Muscle layer of colon (tissue), 2 donors: ENCODE data around the gene DLGAP3.

Experiments
- H3K27ac ChIP-seq: one replicate; pipeline ENCODE4 v1.7.0; 2013; ENCODE audit warnings: low read depth, mild to moderate bottlenecking, low read length, moderate library complexity
- H3K27me3 ChIP-seq, 2 donors: one replicate each; pipeline ENCODE4 v1.7.0; 2013; ENCODE audit warnings: low read length in 2 of 2, mild to moderate bottlenecking in 2 of 2; ENCODE audit not compliant: insufficient read depth in 2 of 2, control insufficient read depth in 1 of 2
- H3K36me3 ChIP-seq: one replicate; pipeline ENCODE4 v1.7.0; 2013; ENCODE audit warnings: mild to moderate bottlenecking, low read length; ENCODE audit not compliant: insufficient read depth
- H3K4me1 ChIP-seq: one replicate; pipeline ENCODE4 v1.7.0; 2013; ENCODE audit warnings: mild to moderate bottlenecking, low read length; ENCODE audit not compliant: insufficient read depth
- H3K4me3 ChIP-seq, 2 donors: one replicate each; pipeline ENCODE4 v1.7.0; 2013; ENCODE audit warnings: low read length in 2 of 2, low read depth in 1 of 2, mild to moderate bottlenecking in 1 of 2, moderate library complexity in 1 of 2
- H3K9ac ChIP-seq: one replicate; pipeline ENCODE4 v1.7.0; 2013; ENCODE audit warnings: low read length
- H3K9me3 ChIP-seq: one replicate; pipeline ENCODE4 v1.7.0; 2013; ENCODE audit warnings: mild to moderate bottlenecking, low read length
- donor health status: abdominal sarcoma.
- donor health status: Adenocarcinoma of cecum.

DLGAP3 gene

GRCh38 chr1:34914958-34915357 lies 14.5 kb downstream of the DLGAP3 start:
- H3K4me1 ChIP-seq = no peaks in the 10 kb centered on the region
- H3K9ac ChIP-seq = no peak overlapping the region
- no peak overlapping the region for H3K4me3 ChIP-seq
- H3K27ac ChIP-seq = no peak overlapping the region
- H3K27me3 ChIP-seq = peaks cover 0 to 7% of the 10 kb centered on the region in 2 donors
- H3K36me3 ChIP-seq = no peaks in the 10 kb centered on the region
- H3K9me3 ChIP-seq = no peaks in the 10 kb centered on the region

GRCh38 chr1:34911465-34911864 lies 18.0 kb downstream of the DLGAP3 start:
- H3K27ac ChIP-seq = no peak overlapping the region

GRCh38 chr1:34910425-34910824 lies 19.0 kb downstream of the DLGAP3 start:
- Histone ChIP-seq H3K9me3 (no peaks in the 10 kb centered on the region), H3K4me3 (no peak overlapping the region), H3K27ac (no peak overlapping the region), H3K4me1 (no peaks in the 10 kb centered on the region), H3K9ac (no peak overlapping the region), H3K36me3 (no peaks in the 10 kb centered on the region), H3K27me3 (no peaks in the 10 kb centered on the region)

More at GRCh38 chr1:34911465-34911864, 18.0 kb downstream of the DLGAP3 start:
- Histone ChIP-seq H3K27me3 (no peaks in the 10 kb centered on the region), H3K36me3 (no peaks in the 10 kb centered on the region), H3K4me1 (no peaks in the 10 kb centered on the region), H3K4me3 (no peak overlapping the region), H3K9ac (no peak overlapping the region), H3K9me3 (no peaks in the 10 kb centered on the region)

GRCh38 chr1:34908369-34908768 lies 21.1 kb downstream of the DLGAP3 start:
- no peaks in the 10 kb centered on the region for H3K9me3 ChIP-seq
- H3K36me3 ChIP-seq = no peaks in the 10 kb centered on the region
- no peak overlapping the region for H3K9ac ChIP-seq
- H3K27me3 ChIP-seq = no peaks in the 10 kb centered on the region
- H3K4me3 ChIP-seq = no peak overlapping the region
- no peaks in the 10 kb centered on the region for H3K4me1 ChIP-seq
- H3K27ac ChIP-seq = no peak overlapping the region

GRCh38 chr1:34907487-34908090 lies 21.9 kb downstream of the DLGAP3 start:
- H3K9me3 ChIP-seq = no peaks in the 10 kb centered on the region
- no peak overlapping the region for H3K27ac ChIP-seq
- H3K4me3 ChIP-seq = no peak overlapping the region
- H3K4me1 ChIP-seq = no peaks in the 10 kb centered on the region
- no peaks in the 10 kb centered on the region for H3K36me3 ChIP-seq
- no peak overlapping the region for H3K9ac ChIP-seq
- H3K27me3 ChIP-seq = no peaks in the 10 kb centered on the region

- H3K27me3 ChIP-seq = no peaks in the 10 kb centered on the region
- H3K9me3 ChIP-seq = no peaks in the 10 kb centered on the region
- no peaks in the 10 kb centered on the region for H3K36me3 ChIP-seq
- H3K27ac ChIP-seq = no peak overlapping the region
- no peak overlapping the region for H3K9ac ChIP-seq
- no peak overlapping the region for H3K4me3 ChIP-seq
- no peaks in the 10 kb centered on the region for H3K4me1 ChIP-seq
Measured at GRCh38 chr1:34906756-34907155, 22.7 kb downstream of the DLGAP3 start.

- Histone ChIP-seq H3K27ac (no peak overlapping the region), H3K9me3 (no peaks in the 10 kb centered on the region), H3K36me3 (no peaks in the 10 kb centered on the region), H3K4me1 (no peaks in the 10 kb centered on the region), H3K27me3 (no peaks in the 10 kb centered on the region), H3K4me3 (no peak overlapping the region), H3K9ac (no peak overlapping the region)
Measured at GRCh38 chr1:34906222-34906621, 23.2 kb downstream of the DLGAP3 start.

- Histone ChIP-seq H3K36me3 (no peaks in the 10 kb centered on the region), H3K27ac (no peak overlapping the region), H3K27me3 (no peaks in the 10 kb centered on the region), H3K9me3 (no peaks in the 10 kb centered on the region), H3K9ac (no peak overlapping the region), H3K4me1 (no peaks in the 10 kb centered on the region), H3K4me3 (no peak overlapping the region)
Measured at GRCh38 chr1:34905098-34905459, 24.4 kb downstream of the DLGAP3 start.

GRCh38 chr1:34904236-34905097 lies 25.0 kb downstream of the DLGAP3 start:
- Histone ChIP-seq H3K4me1 (no peaks in the 10 kb centered on the region), H3K4me3 (no peak overlapping the region), H3K27ac (no peak overlapping the region)

GRCh38 chr1:34901919-34902318 lies 27.5 kb downstream of the DLGAP3 start:
- Histone ChIP-seq H3K27me3 (no peaks in the 10 kb centered on the region), H3K36me3 (no peaks in the 10 kb centered on the region), H3K4me3 (no peak overlapping the region), H3K9me3 (no peaks in the 10 kb centered on the region), H3K4me1 (no peaks in the 10 kb centered on the region), H3K27ac (no peak overlapping the region), H3K9ac (no peak overlapping the region)

More at GRCh38 chr1:34904236-34905097, 25.0 kb downstream of the DLGAP3 start:
- no peaks in the 10 kb centered on the region for H3K36me3 ChIP-seq
- no peak overlapping the region for H3K9ac ChIP-seq
- H3K27me3 ChIP-seq = no peaks in the 10 kb centered on the region
- no peaks in the 10 kb centered on the region for H3K9me3 ChIP-seq

- no peak overlapping the region for H3K27ac ChIP-seq
- H3K27me3 ChIP-seq = no peaks in the 10 kb centered on the region
- no peaks in the 10 kb centered on the region for H3K36me3 ChIP-seq
- no peak overlapping the region for H3K9ac ChIP-seq
- no peaks in the 10 kb centered on the region for H3K9me3 ChIP-seq
- no peak overlapping the region for H3K4me3 ChIP-seq
- no peaks in the 10 kb centered on the region for H3K4me1 ChIP-seq
Measured at GRCh38 chr1:34900775-34901502, 28.5 kb downstream of the DLGAP3 start.
